ENCODE data around the gene CLEC9A.
"Not testable (repeated sequence)": the region's sequence is repeated elsewhere in the genome, so short reads cannot be mapped to it uniquely, and the experiment has no call there.

The CLEC9A gene

DNA sequence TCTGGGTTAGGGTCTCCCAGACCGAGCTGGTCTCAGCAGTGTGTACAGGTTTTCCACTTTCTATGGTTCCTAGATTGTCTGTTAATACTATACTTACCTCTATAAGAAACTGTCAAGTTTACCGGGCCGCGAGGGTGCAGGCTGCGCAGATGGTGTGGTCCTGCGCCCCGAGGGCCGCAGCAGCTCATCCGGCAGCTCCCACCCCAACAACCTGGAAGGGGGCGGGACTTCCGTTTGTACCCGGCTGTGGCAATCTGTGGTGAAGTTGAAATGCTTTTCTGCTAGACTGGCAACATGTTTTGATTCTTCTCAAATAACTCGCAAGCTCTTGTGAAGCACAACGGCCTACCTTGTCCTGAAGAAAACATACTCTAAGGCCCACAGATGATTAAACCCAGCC, at the start of gene CLEC9A:
Gene CLEC9A, plus strand, starts transcription at position 237 of the 400 bp plus-strand sequence. CDS start 22,006 bp downstream, outside the sequence.
- DNase-seq (ENCODE audit: low spot score): no peak

- DNase-seq (ENCODE audit: low spot score): no peak
These were observed 38.6 kb upstream of the CLEC9A start for GRCh38 chr12:9991876-9992275.

DNA sequence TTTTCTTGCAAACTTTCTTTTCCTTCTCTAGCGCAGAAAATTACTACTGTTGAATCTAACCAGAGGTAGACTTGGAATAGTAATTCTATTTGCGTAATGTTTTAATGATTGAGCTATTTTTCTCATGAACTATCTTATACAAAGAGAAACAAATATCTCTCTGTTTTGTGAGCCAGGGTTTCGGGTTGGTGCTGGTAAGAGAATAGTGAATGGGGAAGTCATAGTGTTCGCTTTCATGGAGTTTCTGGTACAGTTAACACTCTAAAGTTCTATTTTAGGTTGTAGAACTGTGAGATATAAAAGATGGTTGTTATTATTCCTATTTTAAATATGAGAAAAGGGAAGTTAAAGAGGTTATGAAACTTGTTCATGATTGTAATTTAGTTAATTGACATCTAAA, 38.2 kb upstream of the CLEC9A start:
- no peak for DNase-seq (ENCODE audit: low spot score)

- DNase-seq (ENCODE audit: low spot score): no peak
These were observed 31.5 kb upstream of the CLEC9A start, which contains the start of gene CLEC1B for GRCh38 chr12:9999016-9999415. Gene CLEC1B (minus strand): TSS chr12:9999121. CDS start chr12:9999100, 21 bp downstream.

DNA sequence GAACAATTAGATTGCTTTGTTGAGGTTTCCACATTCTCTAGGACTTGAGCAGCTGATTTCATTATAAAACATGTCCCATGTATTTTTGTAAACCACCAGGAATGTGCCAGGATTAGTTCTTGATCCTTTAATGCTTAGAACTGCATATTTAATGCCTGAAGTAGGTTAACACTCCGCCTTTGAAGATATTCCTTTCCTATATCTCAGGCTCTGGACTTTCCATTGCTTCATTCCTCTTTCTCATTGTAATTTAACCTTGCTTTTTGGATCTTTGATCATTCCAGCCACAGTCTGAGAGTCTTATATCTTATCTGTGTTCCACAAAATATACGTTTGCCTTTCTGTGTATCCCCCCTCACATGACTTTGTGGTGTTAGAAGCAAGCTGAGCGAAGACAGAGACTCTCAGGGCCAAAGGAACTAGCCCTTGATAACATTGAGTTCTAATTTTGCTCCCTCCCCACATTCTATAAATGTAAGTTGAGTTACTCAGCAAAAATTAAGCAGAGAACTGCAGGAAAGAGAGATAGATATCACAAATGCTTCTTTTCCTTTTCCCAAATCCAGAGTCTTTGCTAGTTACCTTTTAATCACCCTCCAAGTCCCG, 29.2 kb upstream of the CLEC9A start:
- no peak for DNase-seq (ENCODE audit: low spot score)

- no peak for DNase-seq (ENCODE audit: low spot score)
These were observed 17.7 kb upstream of the CLEC9A start for GRCh38 chr12:10012630-10013330.

DNA sequence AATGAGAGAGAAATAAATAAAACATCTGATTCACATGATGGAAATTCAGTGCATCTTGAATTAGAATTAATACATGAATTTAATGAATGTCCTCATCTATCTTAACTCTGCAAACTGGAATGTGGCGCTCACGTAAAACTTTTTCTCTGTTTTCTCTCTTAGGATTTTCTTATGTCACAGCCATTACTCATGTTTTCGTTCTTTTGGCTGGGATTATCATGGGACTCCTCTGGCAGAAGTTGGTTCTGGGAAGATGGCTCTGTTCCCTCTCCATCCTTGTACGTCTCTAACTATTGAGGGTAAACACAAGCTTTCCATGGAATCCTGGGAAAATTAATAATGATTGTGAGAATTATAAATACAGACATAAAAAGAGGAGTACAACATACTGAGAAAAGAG, 15.0 kb upstream of the CLEC9A start:
- no peak for DNase-seq (ENCODE audit: low spot score)

- no peak for DNase-seq (ENCODE audit: low spot score)
These were observed 13.6 kb upstream of the CLEC9A start for GRCh38 chr12:10016881-10017280.

DNA sequence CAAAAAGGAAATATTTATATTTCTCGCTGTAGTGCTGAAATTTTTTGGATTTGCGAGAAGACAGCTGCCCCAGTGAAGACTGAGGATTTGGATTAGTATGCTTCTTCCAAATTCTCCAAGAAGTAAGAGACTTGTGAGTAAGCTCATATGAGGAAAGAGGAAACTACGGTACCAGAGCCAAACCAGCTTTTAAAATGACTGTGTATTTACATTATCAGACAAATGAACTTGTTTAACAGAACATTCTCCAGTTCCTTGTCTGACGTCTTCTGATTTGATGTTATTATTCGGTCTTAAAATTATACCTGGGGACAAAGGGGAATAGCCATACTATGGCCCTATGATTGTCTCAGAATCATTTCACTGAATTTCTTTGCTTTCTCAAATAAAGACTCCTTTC, 12.1 kb upstream of the CLEC9A start:
- DNase-seq (ENCODE audit: low spot score): no peak

- DNase-seq (ENCODE audit: low spot score): no peak
These were observed 9.1 kb upstream of the CLEC9A start for GRCh38 chr12:10021342-10021741.

GRCh38 chr12:10025236-10025635, 5.2 kb upstream of the CLEC9A start:
- DNase-seq (ENCODE audit: low spot score): no peak

DNA sequence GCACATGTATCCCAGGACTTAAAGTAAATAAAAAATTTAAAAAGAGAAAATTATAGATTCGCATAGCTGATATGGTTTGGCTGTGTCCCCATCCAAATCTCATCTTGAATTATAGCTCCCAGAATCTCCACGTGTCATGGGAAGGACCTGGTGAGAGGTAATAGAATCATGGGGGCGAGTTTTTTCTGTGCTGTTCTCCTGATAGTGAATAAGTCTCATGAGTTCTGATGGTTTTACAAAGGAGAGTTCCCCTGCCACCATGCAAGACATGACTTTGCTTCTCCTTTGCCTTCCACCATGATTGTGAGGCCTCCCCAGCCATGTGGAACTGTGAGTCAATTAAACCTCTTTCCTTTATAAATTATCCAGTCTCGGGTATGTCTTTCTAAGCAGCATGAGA, 3.8 kb upstream of the CLEC9A start:
- not testable (repeated sequence) for DNase-seq (ENCODE audit: low spot score)

DNA sequence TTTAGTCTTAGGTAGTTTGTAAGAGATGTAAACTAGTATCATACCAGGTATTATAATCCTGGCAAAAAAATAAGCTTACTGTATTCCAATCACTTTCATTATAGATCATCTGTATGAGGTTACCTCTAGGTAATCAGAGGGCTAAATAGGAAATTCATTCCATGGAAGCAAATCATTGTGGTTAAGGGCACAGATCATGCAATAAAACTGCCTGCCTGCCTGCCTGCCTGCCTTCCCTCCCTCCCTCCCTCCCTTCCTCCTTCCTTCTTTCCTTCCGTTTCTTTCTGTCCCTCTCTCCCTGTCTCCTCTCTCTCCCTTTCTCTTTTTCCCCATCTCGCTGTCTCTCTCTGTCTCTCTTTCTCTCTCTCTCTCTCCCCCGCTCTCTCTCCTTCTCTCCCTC, 3.2 kb upstream of the CLEC9A start:
- no peak for DNase-seq (ENCODE audit: low spot score)

- DNase-seq (ENCODE audit: low spot score): peak; percentile 12
These were observed 2.8 kb upstream of the CLEC9A start for GRCh38 chr12:10027721-10028120.

DNA sequence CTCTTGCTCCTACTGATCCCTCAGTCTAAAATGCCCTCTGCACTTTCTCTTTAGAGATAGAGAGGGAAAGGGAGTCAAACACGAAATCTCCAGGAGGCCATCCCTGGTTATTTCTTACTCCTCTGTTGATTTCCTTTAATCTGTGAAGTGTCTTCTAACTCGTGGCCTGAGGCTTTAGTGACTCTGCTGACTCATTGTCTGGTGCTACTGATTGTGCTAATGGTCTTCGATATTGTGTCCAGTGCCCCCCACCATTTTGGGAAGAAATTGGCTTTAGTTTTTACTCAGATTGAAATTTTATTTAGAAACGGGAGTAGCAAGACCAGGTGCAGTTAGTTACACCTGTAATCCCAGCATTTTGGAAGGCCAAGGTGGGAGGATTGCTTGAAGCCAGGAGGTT, 839 bp downstream of the CLEC9A start:
- no peak for DNase-seq (ENCODE audit: low spot score)

DNA sequence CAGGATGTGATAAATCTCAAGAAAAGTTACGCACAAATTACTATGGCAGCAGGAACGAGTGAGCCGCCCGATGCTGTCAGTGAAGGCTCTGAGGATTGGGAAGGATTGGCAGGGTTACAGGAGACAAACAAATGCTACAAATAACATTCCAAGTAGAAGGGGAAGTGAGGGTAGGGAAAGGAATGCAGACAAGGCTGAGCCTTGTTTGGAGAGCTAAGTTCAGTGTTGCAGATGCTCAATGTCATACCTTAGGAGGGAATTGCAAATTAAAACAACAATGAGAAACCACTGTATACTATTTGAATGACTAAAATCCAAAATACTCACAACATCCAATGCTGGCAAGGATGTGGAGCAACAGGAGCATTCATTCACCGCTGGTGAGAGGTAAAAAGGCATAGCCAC, 1.3 kb downstream of the CLEC9A start:
- DNase-seq (ENCODE audit: low spot score): peak; percentile 73

DNA sequence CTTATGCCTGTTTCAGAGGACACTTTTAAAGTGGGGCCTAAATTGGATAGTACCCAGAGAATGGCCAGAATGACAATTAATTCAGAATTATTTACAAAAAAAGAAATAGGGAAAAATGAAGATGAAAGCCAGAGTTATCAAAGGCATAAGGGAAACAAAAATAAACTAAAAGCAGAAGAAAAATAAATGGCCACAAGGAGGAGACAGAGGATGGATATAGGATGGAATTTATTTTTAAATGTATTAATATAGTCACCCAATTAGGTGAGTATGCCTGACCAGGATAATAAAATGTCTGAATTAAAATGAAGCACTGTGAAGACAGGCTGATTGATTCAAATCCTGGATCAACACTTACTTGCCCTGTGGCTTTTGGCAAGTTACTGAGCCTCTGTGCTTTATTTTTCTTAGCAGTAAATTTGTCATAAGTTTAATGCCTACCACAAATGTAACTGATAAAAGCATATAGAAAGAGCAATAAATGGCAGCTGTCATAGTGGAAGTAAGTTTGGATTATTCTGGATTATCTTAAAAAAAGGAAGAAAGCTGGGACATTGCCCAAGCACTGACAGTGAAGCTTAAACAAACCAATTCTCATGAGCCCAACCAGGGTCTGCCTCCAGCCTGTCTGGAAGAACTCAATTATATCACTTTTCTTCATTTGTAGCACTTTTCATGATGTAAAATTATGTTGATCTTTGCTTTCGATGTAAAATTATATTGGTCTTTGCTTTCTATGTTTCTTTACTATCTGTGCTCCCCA, 3.5 kb downstream of the CLEC9A start:
- DNase-seq (ENCODE audit: low spot score): peak; percentile 33

DNA sequence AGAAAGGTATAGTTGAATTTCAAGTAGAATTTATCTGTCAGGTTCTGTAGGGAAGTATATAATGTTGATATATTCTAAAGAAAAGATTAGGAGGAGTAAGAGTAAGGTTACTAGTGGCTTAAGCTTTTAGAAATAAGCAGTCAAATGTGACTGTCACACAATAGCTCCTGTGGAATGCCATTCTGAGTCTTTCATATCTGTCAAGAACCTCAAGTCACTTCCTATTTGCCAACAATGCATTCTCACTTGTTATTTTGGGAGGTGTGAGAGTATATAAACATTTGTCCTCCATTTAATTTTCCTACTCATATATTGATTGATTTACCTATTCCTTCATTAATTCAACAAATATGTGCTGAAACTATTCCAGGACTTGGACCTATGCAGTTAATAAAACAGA, 11.7 kb downstream of the CLEC9A start:
- DNase-seq (ENCODE audit: low spot score): no peak

GRCh38 chr12:10048526-10048925, 18.0 kb downstream of the CLEC9A start:
- DNase-seq (ENCODE audit: low spot score): no peak

DNA sequence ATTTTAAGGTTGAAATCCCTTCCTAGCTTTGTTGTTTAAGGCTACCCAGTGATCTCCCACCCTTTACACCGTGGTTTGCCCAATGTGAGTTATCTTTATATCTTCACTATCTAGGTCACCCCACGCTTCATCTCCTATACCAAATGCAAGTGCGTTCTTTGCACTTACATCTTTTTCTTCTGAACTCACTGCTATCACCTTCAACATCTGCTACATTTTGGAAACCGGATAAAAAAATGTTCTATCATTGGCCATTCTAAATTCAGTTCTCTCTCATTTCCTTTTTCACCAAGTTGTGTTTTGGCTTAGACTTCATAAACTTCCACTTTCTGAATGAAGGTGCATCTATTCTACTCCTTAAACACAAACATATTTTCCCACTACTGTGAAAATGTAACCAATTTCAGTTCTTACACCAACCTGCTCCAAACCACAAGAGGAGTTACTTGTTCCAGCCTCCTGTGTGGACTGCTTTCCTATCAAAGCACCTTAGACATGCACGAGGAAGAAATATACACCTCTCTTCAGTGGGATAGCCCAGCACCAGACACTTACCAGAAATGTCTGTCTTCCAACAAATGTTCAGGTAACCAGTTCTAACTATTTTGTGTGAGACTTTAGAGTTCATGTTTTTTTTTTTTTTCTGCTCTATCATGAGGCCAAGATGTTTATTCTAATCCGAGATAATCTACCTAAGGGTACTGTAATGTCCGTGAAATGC, 21.9 kb downstream of the CLEC9A start:
- DNase-seq (ENCODE audit: low spot score): no peak

DNA sequence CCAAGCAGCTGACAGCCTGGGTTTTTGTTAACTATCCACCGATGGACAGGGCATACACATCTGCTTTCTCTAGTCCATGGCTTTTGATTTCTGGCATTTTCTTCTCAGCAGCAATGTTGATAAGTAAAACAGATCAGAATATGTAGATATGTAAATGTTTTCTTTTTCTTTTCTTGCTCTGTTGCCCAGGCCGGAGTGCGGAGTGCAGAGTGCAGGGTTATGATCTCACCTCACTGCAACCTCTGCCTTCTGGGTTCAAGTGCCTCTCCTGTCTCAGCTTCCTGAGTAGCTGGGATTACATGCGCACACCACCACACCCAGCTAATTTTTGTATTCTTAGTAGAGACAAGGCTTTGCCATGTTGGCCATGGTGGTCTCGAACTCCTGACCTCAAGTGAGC, 27.9 kb downstream of the CLEC9A start:
- DNase-seq (ENCODE audit: low spot score): no peak

DNA sequence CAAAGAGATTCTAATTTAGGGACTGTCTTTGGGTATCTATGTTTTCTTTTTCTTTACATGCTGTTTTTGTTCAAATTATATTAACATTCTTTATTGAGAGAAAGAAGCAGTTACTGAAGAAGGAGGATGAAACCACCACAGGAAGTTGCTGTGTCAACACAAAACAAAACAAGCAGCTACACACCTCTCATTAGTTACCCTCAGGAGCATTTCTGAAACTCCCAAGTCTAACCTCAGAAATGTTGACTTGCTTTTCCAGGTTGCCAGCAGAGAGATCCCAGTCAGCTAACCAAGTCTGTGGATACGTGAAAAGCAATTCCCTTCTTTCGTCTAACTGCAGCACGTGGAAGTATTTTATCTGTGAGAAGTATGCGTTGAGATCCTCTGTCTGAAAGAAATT, 34.8 kb downstream of the CLEC9A start:
- DNase-seq (ENCODE audit: low spot score): no peak
